ENCODE measurements around the gene SPTBN2.

SPTBN2 gene

GRCh38 chr11:66728693-66729385 is at the start of gene SPTBN2:
Gene SPTBN2 (minus strand): TSS chr11:66729216. CDS start chr11:66721240, 7,976 bp downstream.
- DNase-seq (ENCODE audit: low read depth), result no peak

- no peak for DNase-seq (ENCODE audit: low read depth)
Measured at GRCh38 chr11:66768818-66769217, 39.8 kb upstream of the SPTBN2 start.

- DNase-seq (ENCODE audit: low read depth), result no peak
Measured at GRCh38 chr11:66768088-66768521, 39.1 kb upstream of the SPTBN2 start.

GRCh38 chr11:66767666-66768065 is 38.6 kb upstream of the SPTBN2 start:
- DNase-seq (ENCODE audit: low read depth), result no peak

- no peak for DNase-seq (ENCODE audit: low read depth)
Measured at GRCh38 chr11:66766681-66767080, 37.7 kb upstream of the SPTBN2 start.

- no peak for DNase-seq (ENCODE audit: low read depth)
Measured at GRCh38 chr11:66762088-66762487, 33.1 kb upstream of the SPTBN2 start.

GRCh38 chr11:66752148-66752547 is 23.1 kb upstream of the SPTBN2 start:
- no peak for DNase-seq (ENCODE audit: low read depth)

- no peak for DNase-seq (ENCODE audit: low read depth)
Measured at GRCh38 chr11:66749091-66749490, 20.1 kb upstream of the SPTBN2 start.

GRCh38 chr11:66747480-66747879 is 18.5 kb upstream of the SPTBN2 start:
- no peak for DNase-seq (ENCODE audit: low read depth)

- peak; percentile 7 for DNase-seq (ENCODE audit: low read depth)
Measured at GRCh38 chr11:66745356-66746235, 16.6 kb upstream of the SPTBN2 start.

- peak; percentile 79 for DNase-seq (ENCODE audit: low read depth)
Measured at GRCh38 chr11:66744485-66745355, 15.7 kb upstream of the SPTBN2 start.

- DNase-seq (ENCODE audit: low read depth), result no peak
Measured at GRCh38 chr11:66743271-66743968, 14.4 kb upstream of the SPTBN2 start.

- DNase-seq (ENCODE audit: low read depth), result no peak
Measured at GRCh38 chr11:66741153-66741552, 12.1 kb upstream of the SPTBN2 start.

- DNase-seq (ENCODE audit: low read depth), result no peak
Measured at GRCh38 chr11:66739983-66740382, 11.0 kb upstream of the SPTBN2 start.

- no peak for DNase-seq (ENCODE audit: low read depth)
Measured at GRCh38 chr11:66734215-66734614, 5.2 kb upstream of the SPTBN2 start.

- DNase-seq (ENCODE audit: low read depth), result no peak
Measured at GRCh38 chr11:66729447-66729846, 431 bp upstream of the SPTBN2 start.

GRCh38 chr11:66728038-66728692 is 851 bp downstream of the SPTBN2 start:
- no peak for DNase-seq (ENCODE audit: low read depth)

- DNase-seq (ENCODE audit: low read depth), result no peak
Measured at GRCh38 chr11:66727282-66728037, 1.6 kb downstream of the SPTBN2 start.

- DNase-seq (ENCODE audit: low read depth), result no peak
Measured at GRCh38 chr11:66725647-66726046, 3.4 kb downstream of the SPTBN2 start.

GRCh38 chr11:66725114-66725513 is 3.9 kb downstream of the SPTBN2 start:
- no peak for DNase-seq (ENCODE audit: low read depth)
